GM18867 (cell line): ENCODE measurements around the gene SAP130.

Source experiments
- ATAC-seq: cut with Tn5 transposase; IDR thresholded peaks from one replicate; pipeline ENCODE4 v1.9.1; 2021; ENCODE audit warnings: mild to moderate bottlenecking, moderate library complexity; ENCODE audit not compliant: unreplicated experiment

Gene SAP130

DNA sequence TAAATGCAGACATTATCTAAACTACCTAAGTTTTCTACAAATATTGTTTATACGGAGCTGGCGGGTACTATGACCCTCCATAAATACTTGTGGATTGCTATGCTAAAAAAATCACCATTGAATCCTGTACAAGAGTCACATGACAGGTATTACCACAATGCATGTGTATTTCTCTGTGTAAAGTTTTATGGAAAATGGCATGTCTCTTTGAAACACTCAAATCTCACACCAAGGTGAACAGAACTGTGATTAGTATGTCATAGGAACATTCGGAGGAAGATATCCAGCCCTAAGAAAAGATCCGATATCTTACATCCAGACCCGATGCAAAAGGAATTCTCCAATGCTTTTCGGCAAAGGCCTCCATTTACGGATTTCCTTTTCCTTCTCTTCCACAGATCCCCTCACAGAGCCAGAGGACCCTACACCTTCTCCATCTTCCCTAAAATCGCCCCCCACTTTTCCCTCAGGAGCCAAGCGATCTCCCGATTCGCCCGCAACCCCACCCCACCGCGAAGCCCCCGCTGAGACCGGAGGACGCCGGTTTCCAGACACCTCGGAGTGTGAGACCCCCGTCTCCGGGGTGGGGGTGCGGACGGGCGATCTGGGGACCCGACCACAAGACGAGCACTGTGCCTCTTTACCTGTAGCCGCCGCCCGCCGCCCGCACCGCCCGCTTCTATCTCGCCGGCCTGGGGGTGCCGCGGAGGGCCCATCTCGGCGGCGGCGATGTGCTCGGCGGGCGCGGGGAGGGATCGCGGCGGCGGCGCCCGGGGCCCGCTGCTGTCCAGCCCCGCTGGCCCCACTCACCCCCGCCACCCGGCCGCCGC, 1.2 kb downstream of the SAP130 start:
- ATAC-seq = no peak

DNA sequence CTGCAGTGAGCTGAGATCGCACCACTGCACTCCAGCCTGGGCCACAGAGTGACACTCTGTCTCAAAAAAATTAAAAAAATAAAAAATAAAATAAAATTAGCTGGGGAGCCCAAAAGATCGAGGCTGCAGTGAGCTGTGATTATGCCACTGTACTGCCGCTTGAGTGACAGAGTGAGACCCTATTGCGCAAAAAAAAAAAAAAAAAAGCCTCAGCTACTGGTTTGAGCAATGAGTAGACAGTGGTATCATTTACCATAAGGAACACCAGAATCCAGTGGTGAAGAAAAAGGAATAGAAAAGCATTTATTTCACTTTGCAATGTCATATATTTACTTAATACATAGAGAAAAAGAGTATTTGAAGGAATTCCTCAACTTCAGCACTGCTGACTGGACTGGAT, 3.0 kb downstream of the SAP130 start:
- no peak for ATAC-seq

DNA sequence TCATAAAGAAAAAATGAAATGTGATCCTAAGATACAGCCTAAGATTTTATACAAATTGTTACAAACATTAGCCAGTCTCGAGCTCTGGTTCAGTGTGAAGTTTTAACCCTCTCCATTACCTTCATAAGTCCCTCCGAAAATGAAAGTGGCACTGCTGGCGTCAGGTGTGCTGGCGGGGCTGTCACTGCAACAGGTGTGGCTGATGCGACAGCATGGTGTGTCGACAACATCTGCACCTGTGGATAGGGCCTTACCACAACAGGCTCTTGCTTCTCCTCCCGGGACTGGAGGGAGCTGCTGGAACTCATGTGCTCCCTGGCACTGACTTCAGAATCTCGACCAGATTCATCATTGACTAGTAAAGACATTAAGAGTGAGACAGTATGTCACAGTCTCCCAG, 10.3 kb downstream of the SAP130 start:
- no peak for ATAC-seq

DNA sequence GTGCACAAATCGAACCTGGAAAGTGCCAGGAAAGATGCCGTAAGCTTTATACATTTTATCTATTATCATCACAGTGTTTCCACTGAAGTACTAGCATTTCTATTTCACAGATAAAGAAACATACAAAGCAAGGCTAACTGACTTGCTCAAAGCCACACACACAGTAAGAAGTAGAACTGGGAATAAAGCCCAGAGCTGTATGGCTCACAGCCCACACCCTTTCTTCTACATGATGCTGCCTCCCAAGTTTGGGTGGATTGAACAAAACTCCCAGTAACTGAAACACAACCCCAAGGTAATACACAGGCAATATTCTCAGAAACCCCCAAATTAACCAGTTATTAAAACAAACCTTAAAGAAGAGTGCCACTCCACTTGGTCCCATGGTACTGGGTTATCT, 11.2 kb downstream of the SAP130 start:
- no peak for ATAC-seq

DNA sequence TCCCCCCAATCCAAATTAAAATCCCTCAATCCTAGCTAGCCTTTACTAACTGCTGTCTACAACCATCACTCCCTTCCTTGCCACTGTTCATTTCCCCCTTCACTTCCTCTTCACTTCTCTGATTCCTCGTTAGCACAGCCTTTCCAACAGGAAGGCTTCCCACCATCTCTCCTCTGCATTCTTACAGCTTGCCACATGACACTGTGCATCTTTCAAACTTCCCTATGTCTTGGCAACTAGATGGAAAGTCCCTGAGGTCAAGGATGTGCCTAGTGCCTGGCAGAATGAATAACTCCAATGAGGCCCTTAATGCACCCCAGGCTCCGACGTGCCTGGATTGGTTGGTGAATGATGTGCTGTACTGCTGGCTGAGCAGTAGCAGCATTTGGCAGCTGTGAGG, 15.2 kb downstream of the SAP130 start:
- ATAC-seq = no peak

DNA sequence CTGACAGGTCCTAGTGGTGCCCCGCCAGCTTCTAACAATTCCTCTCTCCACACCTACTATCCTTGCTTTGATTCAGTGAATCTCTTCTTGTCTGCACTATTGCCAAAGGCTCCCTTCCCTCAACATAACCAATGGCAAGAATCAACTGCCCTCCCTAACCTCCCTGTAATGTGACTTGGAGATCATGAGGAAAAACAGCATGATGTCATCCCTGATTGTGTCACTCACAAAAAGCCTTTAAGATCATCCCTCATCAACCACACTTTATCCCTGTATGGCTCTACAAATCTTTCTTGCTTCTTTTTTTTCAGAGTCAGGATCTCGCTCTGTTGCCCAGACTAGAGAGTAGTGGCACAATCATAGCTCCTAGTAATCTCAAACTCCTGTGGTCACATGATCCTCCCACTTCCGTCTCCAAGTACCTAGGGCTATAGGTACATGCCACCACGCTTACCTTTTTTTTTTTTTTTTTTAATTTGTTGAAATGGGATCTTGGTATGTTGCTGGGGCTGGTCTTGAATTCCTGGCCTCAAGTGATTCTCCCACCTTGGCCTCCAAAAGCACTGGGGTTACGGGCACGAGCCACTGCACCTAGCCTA, 19.7 kb downstream of the SAP130 start:
- ATAC-seq = no peak

DNA sequence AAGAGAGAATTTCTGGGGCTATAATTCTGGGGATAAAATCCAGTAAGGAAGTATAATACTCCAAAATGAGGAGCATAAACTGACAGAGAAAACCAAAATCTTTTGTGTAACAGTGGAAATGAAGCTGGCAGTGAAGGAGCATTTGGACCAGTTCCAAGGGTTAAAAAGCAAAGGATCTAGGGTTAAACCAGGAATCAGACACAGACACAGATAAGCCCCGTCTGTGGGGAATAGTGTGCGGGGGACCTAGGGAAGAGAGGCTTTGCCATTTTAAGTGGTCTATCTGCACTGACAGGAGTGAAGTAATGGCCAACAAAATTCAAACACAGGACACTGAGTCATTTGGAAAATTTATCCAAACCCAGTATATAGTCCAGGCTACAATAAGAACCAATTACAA, 23.4 kb downstream of the SAP130 start:
- ATAC-seq = no peak

DNA sequence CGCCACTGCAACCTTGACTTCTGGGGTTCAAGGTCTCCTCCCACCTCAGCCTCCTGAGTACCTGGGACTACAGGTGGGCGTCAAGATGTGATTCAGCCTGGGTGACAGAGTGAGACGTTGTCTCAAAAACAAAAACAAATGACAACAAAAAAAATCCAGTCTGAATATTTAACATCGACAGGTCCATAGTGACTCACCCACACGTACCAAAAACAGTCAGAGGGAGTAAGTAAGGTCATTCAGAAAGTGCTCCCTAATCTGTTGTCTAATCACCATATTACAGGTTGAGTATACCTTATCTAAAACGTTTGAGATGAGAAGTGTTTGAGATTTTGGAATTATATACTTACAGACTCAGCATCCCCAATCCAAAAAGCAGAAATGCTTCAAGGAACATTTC, 24.4 kb downstream of the SAP130 start:
- no peak for ATAC-seq

DNA sequence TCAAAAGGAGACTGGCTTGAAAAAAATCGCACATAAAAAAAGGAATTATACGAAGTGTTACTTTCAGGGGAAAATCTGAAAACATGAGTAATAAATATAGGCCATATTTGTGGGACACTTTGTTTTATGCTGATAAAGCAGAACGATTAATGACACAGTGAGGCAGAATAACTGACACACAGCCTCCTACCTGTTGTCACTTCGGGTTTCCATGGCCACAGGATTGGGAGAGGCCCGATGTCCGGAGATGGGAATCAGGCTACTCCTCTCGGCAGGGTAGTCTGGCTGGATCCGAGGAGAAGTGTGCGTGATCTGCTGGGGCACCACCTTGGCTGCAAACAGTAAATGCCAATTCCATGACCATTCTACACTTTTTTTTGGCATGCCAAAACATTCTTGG, 31.7 kb downstream of the SAP130 start:
- ATAC-seq = no peak

DNA sequence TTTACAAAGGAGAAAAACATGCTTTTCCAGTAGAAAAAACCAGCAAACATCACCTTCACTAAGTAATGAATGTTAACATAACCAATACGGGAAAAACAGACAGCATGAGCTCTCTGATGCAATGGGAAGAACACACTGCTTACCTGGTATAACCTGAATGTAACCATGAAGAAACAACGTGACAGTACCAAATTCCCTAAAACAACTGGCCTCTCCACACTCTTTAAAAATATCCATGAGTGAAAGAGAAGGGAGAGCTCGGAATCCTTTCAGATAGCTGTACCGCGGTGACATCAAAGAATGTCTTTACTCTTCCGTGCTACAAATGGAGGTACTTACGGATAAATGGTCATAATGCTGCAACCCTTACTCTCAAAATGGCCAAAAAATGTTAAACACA, 32.1 kb downstream of the SAP130 start:
- ATAC-seq = no peak

DNA sequence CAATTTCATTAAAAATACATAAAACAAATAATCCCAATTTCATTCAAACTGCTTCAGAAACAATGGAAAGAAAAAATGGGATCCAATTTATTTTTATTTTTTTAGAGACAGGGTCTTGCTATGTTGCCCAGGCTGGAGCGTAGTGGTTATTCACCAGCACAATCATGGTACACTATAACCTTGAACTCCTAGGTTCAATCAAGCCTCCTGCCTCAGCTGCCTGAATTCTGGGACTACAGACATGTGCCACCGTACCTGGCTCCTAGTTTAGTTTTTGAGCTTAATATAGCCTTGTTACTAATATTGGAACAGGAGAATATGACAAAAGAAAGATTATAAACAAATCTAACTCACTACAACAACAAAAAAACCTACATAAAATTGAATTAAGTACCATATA, 34.2 kb downstream of the SAP130 start:
- ATAC-seq = no peak

DNA sequence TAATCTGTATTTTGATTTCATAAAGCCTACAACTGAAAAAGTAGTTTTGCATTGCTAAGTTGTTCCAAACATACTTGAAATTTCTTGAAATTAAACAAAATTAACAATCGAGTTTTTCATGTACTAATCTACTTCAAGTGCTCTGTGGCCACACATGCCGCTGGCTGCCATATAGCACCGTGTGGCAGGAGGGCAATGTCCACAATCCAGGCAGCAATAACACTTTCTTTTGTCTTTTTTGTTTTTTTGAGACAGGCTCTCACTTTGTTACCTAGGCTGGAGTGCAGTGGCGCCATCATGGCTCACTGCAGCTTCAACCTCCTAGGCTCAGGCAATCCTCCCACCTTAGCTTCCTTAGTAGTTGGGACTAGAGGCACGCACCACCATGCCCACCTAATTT, 36.1 kb downstream of the SAP130 start:
- ATAC-seq = no peak

DNA sequence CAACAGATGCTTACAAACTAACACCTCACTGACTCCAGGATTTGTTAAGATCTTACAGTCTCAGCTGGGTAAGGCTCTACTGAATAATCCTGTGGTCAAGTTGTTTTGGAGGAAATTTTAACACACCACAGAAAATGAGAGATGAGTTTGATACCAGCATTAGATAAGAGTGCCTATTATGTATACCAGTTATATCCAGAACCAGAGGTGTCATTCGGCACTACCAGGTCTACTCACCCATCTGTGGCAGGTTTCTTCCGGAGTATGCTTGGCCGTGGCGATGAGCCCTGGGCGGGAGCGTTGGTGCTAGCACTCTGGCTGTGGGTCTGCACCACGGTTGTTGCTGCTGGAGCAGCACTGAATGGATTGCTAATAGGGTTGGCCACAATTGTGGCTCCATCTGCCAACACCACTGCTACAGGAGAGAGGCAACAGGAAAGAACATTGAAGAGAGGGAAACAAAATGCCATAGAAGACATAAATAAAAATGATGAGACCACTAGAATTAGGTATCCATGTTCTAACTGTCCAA, 41.2 kb downstream of the SAP130 start:
- ATAC-seq = no peak

DNA sequence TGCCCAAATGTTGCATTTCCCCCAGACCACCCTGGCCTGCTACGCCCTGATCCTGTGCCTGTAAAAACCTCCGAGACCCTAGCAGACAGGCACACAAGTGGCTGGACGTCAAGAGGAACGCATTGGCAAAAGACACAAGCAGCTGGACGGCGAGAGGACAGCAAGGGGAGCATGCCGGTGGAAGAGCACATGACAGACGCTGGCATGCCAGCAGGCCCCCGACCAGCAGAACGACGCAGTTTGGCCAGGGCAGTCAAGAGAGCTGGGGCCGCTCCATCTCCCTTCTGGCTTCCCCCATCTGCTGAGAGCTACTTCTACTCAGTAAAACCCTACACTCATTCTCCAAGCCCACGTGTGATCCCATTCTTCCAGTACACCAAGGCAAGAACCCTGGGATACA, 42.1 kb downstream of the SAP130 start:
- no peak for ATAC-seq

DNA sequence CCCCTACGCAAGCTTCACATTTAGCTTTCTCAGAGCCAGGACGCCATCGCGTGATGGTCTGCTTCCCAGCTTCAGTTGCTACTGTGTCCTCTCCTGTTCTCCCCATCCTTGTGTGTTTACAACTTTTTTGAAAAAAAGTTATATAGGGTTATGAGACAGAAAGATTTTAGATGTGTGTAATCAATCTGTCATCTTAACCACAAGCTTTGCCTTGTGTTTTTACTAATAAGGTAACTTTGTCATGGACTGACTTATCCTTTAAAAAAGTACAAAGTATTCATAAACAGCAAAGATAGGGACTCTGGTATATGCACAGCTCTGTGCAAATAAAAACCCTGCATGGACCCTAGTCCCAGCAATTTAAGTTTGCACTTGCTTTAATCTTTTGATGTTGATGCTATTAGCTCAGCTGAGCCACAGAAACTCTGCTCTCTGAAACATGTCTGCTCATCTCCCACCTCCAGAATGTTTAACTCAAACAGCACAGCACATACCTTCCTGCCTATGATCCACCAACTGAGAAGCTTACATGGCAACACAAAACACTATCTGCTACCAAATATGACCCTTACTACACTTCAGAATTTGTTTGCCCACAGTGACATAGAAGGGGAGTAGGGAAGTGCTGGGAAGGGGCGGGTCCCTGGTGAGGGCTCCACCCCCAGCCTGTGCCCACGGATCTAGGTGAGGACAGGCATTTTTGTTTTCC, 42.7 kb downstream of the SAP130 start:
- no peak for ATAC-seq

DNA sequence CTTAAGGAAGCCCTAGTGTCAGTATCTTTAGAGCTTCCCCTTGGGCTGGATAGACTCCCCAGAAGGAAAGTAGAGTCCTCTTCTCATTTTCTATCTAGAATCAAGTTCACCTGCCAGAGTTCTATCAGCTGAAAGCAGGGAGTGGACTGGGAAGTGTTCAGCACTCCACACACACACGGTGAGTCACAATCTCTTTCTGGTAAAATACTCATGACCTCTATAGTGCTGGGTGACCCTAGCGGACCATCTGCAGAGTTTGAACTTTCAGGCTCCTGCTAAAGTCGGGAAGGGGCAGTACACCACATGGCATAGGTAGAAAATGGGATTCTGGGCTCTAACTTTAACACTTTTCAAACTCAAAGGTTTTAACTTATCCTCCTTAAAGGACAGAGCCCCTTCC, 43.3 kb downstream of the SAP130 start:
- ATAC-seq = no peak

DNA sequence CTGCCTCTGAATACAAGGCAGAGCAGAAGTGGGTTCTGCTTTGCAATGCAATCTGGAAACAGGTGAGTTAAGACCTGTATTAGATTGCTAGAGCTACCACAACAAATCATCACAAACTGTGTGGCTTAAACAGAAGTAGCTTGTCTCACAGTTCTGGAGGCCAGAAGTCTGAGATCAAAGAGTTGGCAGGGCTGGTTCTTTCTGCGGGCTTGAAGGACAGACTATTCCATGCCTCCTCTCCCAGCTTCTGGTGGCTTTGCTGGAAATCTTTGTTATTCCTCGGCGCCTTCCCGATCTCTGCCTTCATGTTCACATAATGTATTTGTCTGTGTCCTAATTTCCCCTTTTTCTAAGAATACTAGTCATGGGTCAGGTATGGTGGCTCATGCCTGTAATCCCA, 58.4 kb downstream of the SAP130 start:
- ATAC-seq = no peak

DNA sequence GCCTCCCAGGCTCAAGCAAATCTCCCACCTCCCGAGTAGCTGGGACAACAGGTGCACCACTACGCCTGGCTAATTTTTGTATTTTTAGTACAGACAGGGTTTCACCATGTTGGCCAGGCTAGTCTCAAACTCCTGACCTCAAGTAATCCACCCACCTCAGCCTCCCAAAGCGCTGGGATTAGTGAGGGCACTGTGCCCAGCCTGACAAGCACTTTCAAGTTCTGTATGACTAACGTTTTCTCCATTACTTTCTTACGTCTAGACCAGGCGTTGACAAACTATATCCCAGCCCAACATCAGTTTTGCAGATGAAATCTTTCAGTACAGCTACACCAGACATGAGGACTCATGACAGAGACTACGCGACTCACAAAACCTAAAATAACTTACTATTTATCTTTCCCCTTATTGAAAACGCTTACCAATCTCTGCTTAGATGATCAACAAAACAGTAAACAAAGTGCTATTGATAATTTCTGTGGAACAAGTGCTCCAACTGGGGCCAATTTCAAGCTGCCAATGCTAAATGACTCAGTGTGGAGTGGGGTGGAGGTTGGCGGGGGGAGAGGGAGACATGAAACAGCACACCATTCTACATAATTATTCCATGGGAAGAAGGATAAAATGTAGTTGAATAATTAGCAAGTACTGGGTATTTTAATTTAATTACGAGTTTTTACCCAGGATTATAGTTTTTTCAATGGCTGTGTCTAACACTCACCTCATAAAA, 59.1 kb downstream of the SAP130 start:
- ATAC-seq = no peak

DNA sequence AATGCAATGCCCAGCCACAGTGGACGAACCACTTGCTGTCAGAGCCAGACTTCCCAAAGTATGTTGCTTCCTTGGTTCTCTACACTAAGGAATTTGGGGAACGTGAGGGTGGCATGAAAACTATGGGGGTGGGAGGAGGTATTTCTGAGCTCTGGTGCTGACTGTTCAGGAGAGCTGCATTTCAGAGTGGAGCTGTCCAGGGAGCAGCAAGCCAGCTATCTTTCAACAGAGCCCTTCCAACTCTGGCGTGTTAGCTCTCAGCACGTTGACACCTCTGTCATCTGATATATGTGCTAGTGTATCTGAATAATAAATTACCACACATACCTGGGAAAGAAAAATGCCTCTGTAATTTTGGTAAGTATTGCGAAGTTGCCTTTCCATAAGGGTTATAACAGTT, 66.1 kb downstream of the SAP130 start:
- ATAC-seq = no peak

DNA sequence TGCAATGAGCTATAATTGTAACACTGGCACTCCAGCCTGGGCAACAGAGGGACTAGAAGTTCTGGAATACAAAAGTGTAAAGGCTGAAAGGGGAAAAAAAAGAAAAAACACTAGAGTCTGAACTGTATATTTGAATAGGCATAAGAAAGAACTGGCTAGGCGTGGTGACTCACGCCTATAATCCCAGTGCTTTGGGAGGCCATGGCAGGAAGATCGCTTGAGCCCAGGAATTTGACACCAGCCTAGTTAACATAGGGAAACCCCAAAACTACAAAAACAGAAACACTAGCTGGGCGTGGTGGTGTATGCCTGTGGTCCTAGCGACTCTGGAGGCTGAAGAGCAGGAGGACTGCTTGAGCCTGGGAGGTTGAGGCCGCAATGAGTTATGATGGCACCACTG, 70.6 kb downstream of the SAP130 start:
- no peak for ATAC-seq

DNA sequence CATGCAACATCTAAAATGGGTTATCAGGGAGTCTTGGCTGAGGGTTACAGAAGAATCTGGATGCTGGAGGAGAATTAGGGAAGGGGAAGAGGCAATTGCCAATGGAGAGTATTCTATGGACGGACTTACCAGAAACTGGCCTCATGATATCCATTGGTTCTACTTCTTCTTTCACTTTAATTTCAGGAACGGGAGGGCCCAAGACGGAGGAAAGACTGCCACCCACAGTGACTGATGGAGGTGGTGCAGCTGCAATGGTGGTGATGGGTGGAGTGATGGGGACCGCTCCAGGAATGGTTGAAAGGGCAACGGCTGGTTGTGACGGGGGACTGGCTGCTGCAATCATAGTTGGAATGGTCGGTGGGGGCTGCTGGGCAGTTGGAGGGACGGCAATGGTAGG, 73.0 kb downstream of the SAP130 start:
- ATAC-seq = no peak
